ENCODE data around the gene PLXNA3. TPM values are rescaled to one million over a fixed set of nuclear protein-coding genes. Genes with fewer than 3 reads are reported as not detected.

The PLXNA3 gene
- total and polyA plus RNA-seq, 10 of the 15 experiments (the other 5 are each of a cell fraction or from before 2014, with no cell fraction given): 0.26 to 26.8 (median 3.4) TPM

- no peak for TF ChIP-seq WRNIP1 (IDR thresholded peaks at IDR 0.05; ENCODE audit: borderline replicate concordance, low read depth, low read length)
Observed at GRCh38 chrX:154459832-154460231, 1.8 kb downstream of the PLXNA3 start (continued).

- no peaks in the 10 kb centered on the region for H3K36me3 ChIP-seq (ENCODE audit: control insufficient read depth in 2 of 2, insufficient read depth in 2 of 2, low read length in 1 of 2)
- WGBS (ENCODE audit: insufficient coverage, insufficient replicate concordance, low lambda C conversion rate, missing lambda C conversion rate): 84% methylated on average over 26 of the region's 26 CpGs
- H3K27me3 ChIP-seq (replicated peaks in 1 of 2; ENCODE audit: control insufficient read depth in 2 of 2, insufficient read depth in 2 of 2, low read length in 1 of 2): no peaks in the 10 kb centered on the region
- TF ChIP-seq NR2F1 (conservative IDR thresholded peaks at IDR 0.05) (no peak), ATF2 (IDR thresholded peaks at IDR 0.05; ENCODE audit: low read length) (no peak), ATF7 (IDR thresholded peaks at IDR 0.05; ENCODE audit: low read depth) (no peak), FOS (IDR thresholded peaks at IDR 0.05; ENCODE audit: borderline replicate concordance, extremely low read depth, insufficient read length) (no peak)
- DNase-seq (ENCODE audit: low read depth, low spot score): no peak
- ChIA-PET SMC1A (ENCODE audit: uncharacterized antibody, unreplicated experiment) (no interaction called here), RAD21 (ENCODE audit: unreplicated experiment) (no interaction called here), CTCF (no interaction called here), POLR2A (no interaction called here)
- H3K79me2 ChIP-seq (ENCODE audit: control insufficient read depth, insufficient read depth, low read length): peaks cover 9% of the 10 kb centered on the region
- no peaks in the 10 kb centered on the region for H3K4me1 ChIP-seq (ENCODE audit: control insufficient read depth, insufficient read depth, low read length)
- no peaks in the 10 kb centered on the region; the same call in 2 of the 3 replicates for H3K9me3 ChIP-seq (replicated peaks; ENCODE audit: control insufficient read depth, insufficient read depth, low read length)
- no peak overlapping the region for H3K4me2 ChIP-seq (ENCODE audit: control insufficient read depth, insufficient read depth)
- no peak for FAIRE-seq
- no peak overlapping the region for H3K4me3 ChIP-seq
- in situ Hi-C loops (cut with MboI) (no loop called here), intact Hi-C loops (cut with micrococcal nuclease; ENCODE audit: unreplicated experiment) (no loop called here)
- no peak overlapping the region for H3K27ac ChIP-seq (ENCODE audit: control insufficient read depth, insufficient read depth)
- no peak overlapping the region for H3K9ac ChIP-seq (ENCODE audit: control insufficient read depth, insufficient read depth, low read length)
- no peak overlapping the region for H2AFZ ChIP-seq (ENCODE audit: control insufficient read depth, low read depth, low read length)
- ATAC-seq: no peak
- no TSS peak for BruUV-seq (replicated peaks)
- no peaks in the 10 kb centered on the region for H4K20me1 ChIP-seq (ENCODE audit: control insufficient read depth, insufficient read depth)
Observed at GRCh38 chrX:154460326-154460725, 2.2 kb downstream of the PLXNA3 start.

GRCh38 chrX:154462396-154462795, 4.3 kb downstream of the PLXNA3 start:
- Histone ChIP-seq H3K4me2 (ENCODE audit: control insufficient read depth, insufficient read depth) (no peak overlapping the region), H3K27ac (ENCODE audit: control insufficient read depth, insufficient read depth) (no peak overlapping the region), H2AFZ (ENCODE audit: control insufficient read depth, low read depth, low read length) (no peak overlapping the region), H3K9ac (ENCODE audit: control insufficient read depth, insufficient read depth, low read length) (no peak overlapping the region), H3K4me3 (no peak overlapping the region), H3K27me3 (replicated peaks in 1 of 2; ENCODE audit: control insufficient read depth in 2 of 2, insufficient read depth in 2 of 2, low read length in 1 of 2) (no peaks in the 10 kb centered on the region), H3K9me3 (replicated peaks; ENCODE audit: control insufficient read depth, insufficient read depth, low read length) (no peaks in the 10 kb centered on the region; the same call in 2 of the 3 replicates), H4K20me1 (ENCODE audit: control insufficient read depth, insufficient read depth) (no peaks in the 10 kb centered on the region), H3K36me3 (ENCODE audit: control insufficient read depth in 2 of 2, insufficient read depth in 2 of 2, low read length in 1 of 2) (peaks cover 0 to 2% of the 10 kb centered on the region in 2 experiments; a peak in 2 of 4 replicates), H3K79me2 (ENCODE audit: control insufficient read depth, insufficient read depth, low read length) (peaks cover 9% of the 10 kb centered on the region), H3K4me1 (ENCODE audit: control insufficient read depth, insufficient read depth, low read length) (no peaks in the 10 kb centered on the region)
- WGBS (ENCODE audit: insufficient coverage, insufficient replicate concordance, low lambda C conversion rate, missing lambda C conversion rate): 55% methylated on average over 8 of the region's 8 CpGs
- in situ Hi-C loops (cut with MboI) (no loop called here), intact Hi-C loops (cut with micrococcal nuclease; ENCODE audit: unreplicated experiment) (no loop called here)
- DNase-seq (ENCODE audit: low read depth, low spot score): no peak
- no peak for ATAC-seq
- SMC1A ChIA-PET (ENCODE audit: uncharacterized antibody, unreplicated experiment): no interaction called here
- BruUV-seq (replicated peaks): no TSS peak
- POLR2A ChIA-PET: no interaction called here
- CTCF ChIA-PET: interaction anchor here (0.6 kb wide), 1 partner anchor 14 kb away, joined by 3 read pairs; no protein-coding TSS in a partner anchor
- RAD21 ChIA-PET (ENCODE audit: unreplicated experiment): no interaction called here
- FAIRE-seq: no peak
- TF ChIP-seq HCFC1 (IDR thresholded peaks at IDR 0.05; ENCODE audit: low read length) (no peak), CEBPB (IDR thresholded peaks at IDR 0.05; ENCODE audit: borderline replicate concordance in 1 of 2, low read depth in 2 of 2, low read length in 2 of 2) (no peak), STAT1 (conservative IDR thresholded peaks at IDR 0.05) (no peak), ELK1 (IDR thresholded peaks at IDR 0.05; ENCODE audit: low read depth, low read length) (no peak), HSF1 (IDR thresholded peaks at IDR 0.05; ENCODE audit: low read depth, low read length) (no peak), EZH2 (IDR thresholded peaks at IDR 0.05; ENCODE audit: borderline replicate concordance, control insufficient read depth, low read depth, low read length) (no peak), RAD21 (IDR thresholded peaks at IDR 0.05; ENCODE audit: insufficient read depth, low read depth, low read length) (no peak)
